Activated naive CD4-positive, alpha-beta T cell treated with anti-CD3 and anti-CD28 coated beads, Interleukin-2, amount 50 U/mL, for 72 hours (primary cell): ENCODE results near the gene ZMYND11. TPM values are rescaled to one million over a fixed set of nuclear protein-coding genes. Genes with fewer than 3 reads are reported as not detected.

ENCODE experiments used
- ATAC-seq, 2 donors: fragments of 150-1000 bp; cut with Tn5 transposase; 2 replicates each; pipeline ENCODE4 v1.10.0; 2021; ENCODE audit warnings: mild to moderate bottlenecking in 2 of 2, moderate library complexity in 2 of 2
- DNase-seq, 2 donors: peaks; one replicate each; pipeline ENCODE4 v3.0.0; 2021 to 2022; ENCODE audit warnings: low spot score in 2 of 2
- H3K27ac Mint-ChIP-seq, 2 donors: one replicate each; pipeline ENCODE4 v1.8.0; 2022; ENCODE audit warnings: mild to moderate bottlenecking in 2 of 2, mixed read lengths in 2 of 2
- H3K36me3 Mint-ChIP-seq, 2 donors: one replicate each; pipeline ENCODE4 v1.8.0; 2022; ENCODE audit warnings: mixed read lengths in 2 of 2
- H3K9me3 Mint-ChIP-seq, 2 donors: one replicate each; pipeline ENCODE4 v1.8.0; 2022; ENCODE audit warnings: mixed read lengths in 2 of 2
- total RNA-seq, 2 donors: library from RNA; stranded (reverse); gene quantifications; one replicate each; pipeline ENCODE4 v1.2.3, GENCODE V29; 2022

ZMYND11 gene
- total RNA-seq, 2 donors from 2014 or later: 6.0 to 14.8 TPM

GRCh38 chr10:215444-215843 is 80.2 kb downstream of the ZMYND11 start:
- Mint-ChIP-seq H3K9me3 (no peaks in the 10 kb centered on the region), H3K36me3 (no peaks in the 10 kb centered on the region), H3K27ac (no peak overlapping the region)
- DNase-seq: no peak
- no peak for ATAC-seq

DNA sequence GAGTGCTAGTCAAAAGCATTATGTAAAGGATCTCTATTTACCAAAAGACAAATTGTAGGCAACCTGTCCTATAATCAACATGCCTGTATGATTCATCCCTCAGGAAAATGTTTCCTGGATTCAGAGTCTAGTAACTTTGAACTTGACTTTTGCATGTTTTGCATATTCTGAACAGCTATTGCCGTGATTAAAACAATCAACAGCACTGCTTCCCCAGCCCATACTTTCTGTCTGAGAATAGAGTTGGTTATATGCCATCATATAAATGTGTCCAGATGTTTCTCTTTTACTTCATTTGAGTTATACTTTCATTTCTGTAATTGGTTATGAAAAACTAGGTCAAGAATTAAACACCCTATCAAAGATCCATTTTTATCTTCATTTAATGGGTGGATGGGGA is 83.5 kb downstream of the ZMYND11 start:
- no peak for DNase-seq
- Mint-ChIP-seq H3K27ac (no peak overlapping the region), H3K36me3 (no peaks in the 10 kb centered on the region), H3K9me3 (no peaks in the 10 kb centered on the region)
- no peak for ATAC-seq

GRCh38 chr10:219731-220472 is 84.6 kb downstream of the ZMYND11 start:
- Mint-ChIP-seq H3K36me3 (no peaks in the 10 kb centered on the region), H3K9me3 (no peaks in the 10 kb centered on the region), H3K27ac (no peak overlapping the region)
- ATAC-seq: no peak
- DNase-seq: no peak

- ATAC-seq (no peak), DNase-seq (no peak)
- Mint-ChIP-seq H3K36me3 (no peaks in the 10 kb centered on the region), H3K27ac (no peak overlapping the region), H3K9me3 (no peaks in the 10 kb centered on the region)
Measured at GRCh38 chr10:224571-224970, 89.3 kb downstream of the ZMYND11 start.

DNA sequence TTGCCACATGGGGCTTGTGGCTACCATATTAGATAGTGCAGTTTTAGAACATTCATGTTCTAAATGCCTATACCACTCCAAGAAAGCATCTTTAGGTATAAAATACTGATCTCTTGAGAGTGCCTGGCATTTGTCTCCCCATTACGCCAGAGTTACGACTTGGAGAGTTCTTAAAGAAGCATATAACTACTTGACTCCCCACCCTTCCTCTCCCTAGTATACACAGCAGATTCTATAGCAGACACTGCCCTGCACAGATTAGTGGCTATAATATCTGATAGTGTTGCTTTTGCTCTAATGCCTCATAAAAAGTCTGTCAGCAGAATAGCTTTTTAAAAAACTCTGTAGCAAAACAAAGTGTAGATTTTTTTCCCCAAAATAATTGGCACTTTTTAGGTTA is 90.8 kb downstream of the ZMYND11 start:
- no peak overlapping the region for H3K27ac Mint-ChIP-seq
- DNase-seq (no peak), ATAC-seq (no peak)
- no peaks in the 10 kb centered on the region for H3K9me3 Mint-ChIP-seq
- no peaks in the 10 kb centered on the region for H3K36me3 Mint-ChIP-seq

DNA sequence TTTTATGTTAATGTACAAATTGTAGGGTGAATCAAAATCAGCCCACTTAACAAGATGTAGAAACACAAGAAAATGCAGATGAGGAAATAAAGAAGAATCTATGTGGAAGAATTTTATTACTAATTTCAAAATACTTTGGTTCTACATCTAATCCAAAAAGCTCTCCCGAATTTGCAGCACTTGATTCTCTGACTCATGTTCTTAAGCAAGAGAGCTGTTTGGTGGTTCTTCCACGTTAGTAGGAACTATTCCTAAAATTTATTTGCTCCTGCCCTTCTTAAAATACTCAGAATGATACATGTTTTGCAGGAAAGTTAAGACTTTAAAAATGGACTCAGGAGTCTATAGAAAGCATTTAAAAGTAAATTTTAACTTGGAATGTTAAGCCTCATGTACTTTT is 91.8 kb downstream of the ZMYND11 start:
- DNase-seq (no peak), ATAC-seq (no peak)
- Mint-ChIP-seq H3K27ac (no peak overlapping the region), H3K9me3 (no peaks in the 10 kb centered on the region), H3K36me3 (no peaks in the 10 kb centered on the region)

GRCh38 chr10:228366-228765 is 93.1 kb downstream of the ZMYND11 start:
- Mint-ChIP-seq H3K36me3 (no peaks in the 10 kb centered on the region), H3K27ac (peak overlapping the region; percentile 7 to 32), H3K9me3 (no peaks in the 10 kb centered on the region)
- DNase-seq (no peak), ATAC-seq (no peak)

DNA sequence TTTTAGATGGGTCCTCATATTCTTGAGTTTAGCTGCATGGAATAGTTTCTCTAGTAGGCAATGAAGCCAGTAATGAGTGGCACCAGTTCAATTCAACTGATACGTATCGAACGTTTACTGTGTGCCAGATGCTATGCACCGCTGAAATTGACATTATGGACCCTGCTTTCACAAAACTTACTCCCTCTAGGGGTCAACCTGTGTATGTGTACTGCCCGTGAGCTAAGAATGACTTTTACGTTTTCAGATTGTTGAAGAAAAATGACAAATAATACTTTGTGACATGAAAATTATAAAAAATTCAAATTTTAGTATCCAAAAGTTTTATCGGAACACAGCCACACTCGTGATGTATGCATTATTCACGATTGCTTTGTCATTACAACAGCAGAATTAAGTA is 95.5 kb downstream of the ZMYND11 start:
- no peak overlapping the region for H3K27ac Mint-ChIP-seq
- H3K36me3 Mint-ChIP-seq: no peaks in the 10 kb centered on the region
- DNase-seq (no peak), ATAC-seq (peak in 1 of 2 donors; percentile 38)
- H3K9me3 Mint-ChIP-seq: no peaks in the 10 kb centered on the region

- ATAC-seq: no peak
- Mint-ChIP-seq H3K9me3 (no peaks in the 10 kb centered on the region), H3K36me3 (no peaks in the 10 kb centered on the region), H3K27ac (no peak overlapping the region)
- DNase-seq: no peak
Measured at GRCh38 chr10:232061-232460, 96.8 kb downstream of the ZMYND11 start.

DNA sequence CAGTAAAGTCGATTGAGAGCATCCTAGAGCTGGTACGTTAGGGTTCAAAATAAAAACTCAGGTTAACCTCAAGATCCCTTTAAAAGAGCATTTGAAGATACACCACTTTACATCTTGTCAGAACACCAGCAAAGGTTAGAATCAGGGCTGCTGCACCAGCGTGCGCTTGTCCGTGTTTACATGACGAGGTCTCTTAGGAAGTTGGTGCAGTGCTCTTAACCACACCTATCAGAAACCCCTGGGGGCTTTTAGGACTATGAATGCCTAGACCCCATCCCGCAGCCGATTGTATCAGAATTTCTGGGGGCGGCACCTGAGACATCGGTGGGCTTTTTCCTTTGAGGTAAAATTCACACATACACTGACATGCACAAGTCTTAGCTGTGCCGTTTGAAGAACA is 97.6 kb downstream of the ZMYND11 start:
- DNase-seq (no peak), ATAC-seq (no peak)
- Mint-ChIP-seq H3K9me3 (no peaks in the 10 kb centered on the region), H3K36me3 (no peaks in the 10 kb centered on the region), H3K27ac (peak overlapping the region in 1 of 2 donors; percentile 66)

DNA sequence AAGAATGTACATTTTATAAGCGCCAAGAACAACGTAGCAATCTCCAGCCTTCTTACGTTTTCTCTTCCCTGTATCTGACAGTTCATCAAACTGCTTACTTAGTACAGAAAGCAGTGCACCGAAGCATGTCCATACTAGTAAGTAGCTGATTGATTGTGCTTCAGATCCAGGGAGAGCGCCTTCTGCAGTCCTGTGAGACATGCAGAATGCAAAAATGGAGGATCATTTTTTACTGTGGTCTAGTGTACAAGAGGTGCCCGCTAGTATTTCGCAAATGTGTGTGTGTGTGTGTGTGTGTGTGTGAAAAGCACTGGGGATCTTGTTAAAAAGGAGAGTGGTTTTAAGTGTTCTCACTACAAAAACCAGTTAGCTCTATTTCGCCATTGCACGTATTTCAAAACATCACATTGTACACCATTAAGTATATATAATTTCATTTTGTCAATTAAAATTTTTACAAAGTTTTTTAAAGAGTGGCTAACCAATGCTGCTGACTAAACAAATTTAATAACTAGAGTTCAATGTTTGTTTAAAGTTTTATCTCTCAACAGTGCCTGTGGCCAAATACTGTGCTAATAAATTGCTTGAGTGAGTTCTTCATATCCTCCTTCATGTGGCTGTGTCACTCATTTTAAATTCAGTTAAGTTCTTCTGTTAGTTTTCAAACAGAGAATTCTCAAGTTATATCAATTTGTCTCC is 99.6 kb downstream of the ZMYND11 start:
- no peaks in the 10 kb centered on the region for H3K36me3 Mint-ChIP-seq
- H3K27ac Mint-ChIP-seq: peak overlapping the region in 1 of 2 donors; percentile 38
- H3K9me3 Mint-ChIP-seq: no peaks in the 10 kb centered on the region
- DNase-seq (no peak), ATAC-seq (no peak)

- ATAC-seq (no peak), DNase-seq (no peak)
- H3K9me3 Mint-ChIP-seq: no peaks in the 10 kb centered on the region
- H3K27ac Mint-ChIP-seq: no peak overlapping the region
- H3K36me3 Mint-ChIP-seq: no peaks in the 10 kb centered on the region
Measured at GRCh38 chr10:235915-236314, 100.7 kb downstream of the ZMYND11 start.

GRCh38 chr10:239109-239508 is 103.9 kb downstream of the ZMYND11 start:
- Mint-ChIP-seq H3K27ac (no peak overlapping the region), H3K9me3 (no peaks in the 10 kb centered on the region), H3K36me3 (no peaks in the 10 kb centered on the region)
- no peak for ATAC-seq
- DNase-seq: no peak

- DNase-seq (no peak), ATAC-seq (no peak)
- no peaks in the 10 kb centered on the region for H3K9me3 Mint-ChIP-seq
- peaks cover 0 to under 1% of the 10 kb centered on the region in 2 donors for H3K36me3 Mint-ChIP-seq
- no peak overlapping the region for H3K27ac Mint-ChIP-seq
Measured at GRCh38 chr10:241451-241850, 106.2 kb downstream of the ZMYND11 start.

DNA sequence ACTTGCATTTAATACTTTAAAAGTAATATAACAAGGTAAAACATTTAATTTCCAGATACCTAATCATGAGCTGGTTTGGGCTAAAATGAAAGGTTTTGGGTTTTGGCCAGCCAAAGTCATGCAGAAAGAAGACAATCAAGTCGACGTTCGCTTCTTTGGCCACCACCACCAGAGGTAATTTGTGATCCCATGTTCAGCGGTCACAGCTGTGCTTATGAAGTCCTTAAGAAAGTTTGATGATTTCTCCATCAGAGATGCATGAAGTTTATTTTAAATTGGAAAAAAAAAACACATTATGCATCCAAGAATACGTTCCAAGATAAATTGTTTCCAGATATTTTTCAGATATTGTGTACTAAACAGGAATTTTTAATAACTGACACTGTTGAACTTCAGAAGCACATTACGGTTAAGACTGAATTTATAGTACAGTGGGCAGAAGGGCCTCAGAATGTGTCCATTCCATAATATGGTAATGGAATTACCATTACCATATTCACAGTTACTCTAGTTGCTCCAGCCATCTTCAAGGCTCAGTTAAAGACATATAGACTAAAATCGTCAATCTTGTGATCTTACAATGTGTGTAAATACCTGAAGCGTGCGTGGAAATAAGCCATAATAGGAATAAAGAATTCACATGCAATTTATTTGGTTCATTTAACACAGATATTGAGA is 106.8 kb downstream of the ZMYND11 start:
- Mint-ChIP-seq H3K27ac (no peak overlapping the region), H3K36me3 (peaks cover 0 to 6% of the 10 kb centered on the region in 2 donors), H3K9me3 (no peaks in the 10 kb centered on the region)
- ATAC-seq (no peak), DNase-seq (no peak)

DNA sequence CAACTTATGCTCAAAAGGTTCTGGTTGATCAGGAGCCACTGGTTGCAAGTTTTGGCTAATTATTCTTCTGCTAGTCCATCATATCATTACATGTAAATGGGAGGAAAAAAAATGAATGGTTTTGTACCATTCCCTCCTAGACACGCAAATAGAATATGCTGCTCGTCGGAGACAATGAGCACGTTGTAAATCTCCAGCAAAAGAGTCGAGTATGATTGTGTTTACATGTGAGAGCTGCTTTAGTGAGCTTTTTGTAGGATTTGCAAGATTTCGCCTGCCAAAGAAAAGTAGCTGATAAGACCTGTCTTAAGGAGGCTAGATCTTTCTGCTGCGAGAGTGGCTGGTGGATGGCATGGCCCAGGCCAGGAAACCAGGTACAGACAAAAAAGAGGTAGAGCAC is 109.0 kb downstream of the ZMYND11 start:
- ATAC-seq: no peak
- H3K36me3 Mint-ChIP-seq: peaks cover 0 to 11% of the 10 kb centered on the region in 2 donors
- no peak for DNase-seq
- no peaks in the 10 kb centered on the region for H3K9me3 Mint-ChIP-seq
- H3K27ac Mint-ChIP-seq: no peak overlapping the region

- H3K9me3 Mint-ChIP-seq: no peaks in the 10 kb centered on the region
- no peak overlapping the region for H3K27ac Mint-ChIP-seq
- no peak for DNase-seq
- ATAC-seq: no peak
- peaks cover 6 to 11% of the 10 kb centered on the region in 2 donors for H3K36me3 Mint-ChIP-seq
Measured at GRCh38 chr10:246431-246830, 111.2 kb downstream of the ZMYND11 start.
